GM12872 (cell line): Measurements from ENCODE around the gene TSNAXIP1.

Experiments used
- TF ChIP-seq, protein P1 (sequence below): IDR thresholded peaks from 3 replicates; pipeline ENCODE4 v1.5.1; 2011; ENCODE audit warnings: low read depth, mild to moderate bottlenecking, low read length, moderate library complexity; ENCODE audit not compliant: insufficient read depth

The TSNAXIP1 gene

DNA sequence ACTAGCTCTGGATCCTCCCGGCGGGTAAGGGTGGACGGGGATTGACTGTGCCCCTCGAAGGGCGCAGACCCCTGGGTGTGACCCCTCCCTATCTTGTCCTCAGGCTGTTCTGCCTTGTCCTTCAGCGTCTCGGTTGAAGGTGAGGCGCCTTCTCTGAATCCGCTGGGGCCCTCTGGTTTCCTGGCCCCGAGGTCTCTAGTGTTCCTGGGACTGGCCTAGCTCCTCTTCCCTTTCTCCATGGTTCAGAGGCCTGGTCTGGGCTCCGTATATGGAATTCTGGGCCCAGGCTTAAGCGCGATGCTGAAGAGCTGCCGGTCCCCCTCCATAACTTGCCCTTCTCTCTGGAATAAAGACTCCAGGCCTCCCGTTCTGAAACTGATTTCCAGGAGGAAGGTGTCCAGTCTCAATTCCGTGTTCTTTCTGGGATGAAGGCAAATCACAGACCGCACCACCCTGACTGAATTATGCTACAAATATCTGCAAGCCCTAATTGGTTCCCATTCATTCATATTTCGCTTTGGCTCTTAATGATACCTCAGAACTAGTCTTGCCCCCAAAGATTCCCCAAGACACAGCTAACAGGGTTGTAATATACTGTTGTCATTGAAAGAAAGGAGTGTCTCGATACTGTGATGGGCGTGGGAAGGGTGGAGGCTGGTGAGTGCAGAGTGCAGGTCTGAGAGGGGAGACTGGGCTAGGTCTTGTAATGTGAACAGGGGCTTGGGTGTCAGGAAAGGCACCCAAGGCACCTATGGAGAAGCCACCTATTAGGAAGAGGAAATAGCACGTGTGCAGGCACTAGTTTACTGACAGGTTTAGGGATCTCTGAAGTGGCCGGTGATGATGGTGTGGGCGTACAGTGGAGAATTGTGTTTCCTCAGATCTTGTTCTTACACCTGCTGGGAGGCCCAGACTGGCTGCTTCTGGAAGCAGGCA lies 67.0 kb downstream of the TSNAXIP1 start:
- TF ChIP-seq, protein P1, sequence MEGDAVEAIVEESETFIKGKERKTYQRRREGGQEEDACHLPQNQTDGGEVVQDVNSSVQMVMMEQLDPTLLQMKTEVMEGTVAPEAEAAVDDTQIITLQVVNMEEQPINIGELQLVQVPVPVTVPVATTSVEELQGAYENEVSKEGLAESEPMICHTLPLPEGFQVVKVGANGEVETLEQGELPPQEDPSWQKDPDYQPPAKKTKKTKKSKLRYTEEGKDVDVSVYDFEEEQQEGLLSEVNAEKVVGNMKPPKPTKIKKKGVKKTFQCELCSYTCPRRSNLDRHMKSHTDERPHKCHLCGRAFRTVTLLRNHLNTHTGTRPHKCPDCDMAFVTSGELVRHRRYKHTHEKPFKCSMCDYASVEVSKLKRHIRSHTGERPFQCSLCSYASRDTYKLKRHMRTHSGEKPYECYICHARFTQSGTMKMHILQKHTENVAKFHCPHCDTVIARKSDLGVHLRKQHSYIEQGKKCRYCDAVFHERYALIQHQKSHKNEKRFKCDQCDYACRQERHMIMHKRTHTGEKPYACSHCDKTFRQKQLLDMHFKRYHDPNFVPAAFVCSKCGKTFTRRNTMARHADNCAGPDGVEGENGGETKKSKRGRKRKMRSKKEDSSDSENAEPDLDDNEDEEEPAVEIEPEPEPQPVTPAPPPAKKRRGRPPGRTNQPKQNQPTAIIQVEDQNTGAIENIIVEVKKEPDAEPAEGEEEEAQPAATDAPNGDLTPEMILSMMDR, result no peak

DNA sequence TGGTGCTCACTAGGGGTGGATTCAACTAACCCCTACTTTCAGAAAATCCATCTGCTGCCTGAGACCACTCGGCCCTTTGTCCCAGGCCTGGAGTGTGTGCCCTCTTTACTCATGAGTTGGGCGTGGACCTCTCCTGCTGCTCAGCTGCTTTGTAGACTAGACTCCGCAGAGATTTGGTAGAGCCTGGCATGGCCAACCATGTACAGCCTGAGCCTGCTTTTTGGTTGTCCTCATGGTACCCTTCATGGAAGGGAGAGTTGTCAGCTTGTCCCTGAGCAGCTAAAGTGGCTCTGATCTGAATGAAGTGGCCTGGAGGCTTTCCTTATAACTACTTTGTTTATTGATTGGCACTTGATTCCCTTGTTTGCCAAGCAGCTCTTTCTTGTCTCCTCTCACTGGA lies 67.7 kb downstream of the TSNAXIP1 start:
- TF ChIP-seq, protein P1, result no peak

DNA sequence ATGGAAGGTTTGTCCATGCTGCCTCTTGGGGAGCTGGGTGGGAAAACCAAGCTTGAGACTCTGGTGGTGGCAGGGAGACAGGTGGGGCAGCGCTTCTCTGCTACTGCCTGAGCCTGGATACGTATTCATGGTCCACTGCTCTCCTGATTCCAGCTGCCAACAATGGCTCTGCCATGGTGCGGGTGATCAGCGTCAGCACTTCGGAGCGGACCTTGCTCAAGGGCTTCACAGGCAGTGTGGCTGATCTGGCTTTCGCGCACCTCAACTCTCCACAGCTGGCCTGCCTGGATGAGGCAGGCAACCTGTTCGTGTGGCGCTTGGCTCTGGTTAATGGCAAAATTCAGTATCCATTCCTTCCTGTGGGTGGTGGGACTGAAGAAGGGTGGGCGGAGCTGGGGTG lies 70.4 kb downstream of the TSNAXIP1 start:
- TF ChIP-seq, protein P1, result no peak
